Measurements from ENCODE around the gene C1orf159. TPM values are rescaled to one million over a fixed set of nuclear protein-coding genes. Genes with fewer than 3 reads are reported as not detected.

Gene C1orf159
- total RNA-seq, 1 donor from 2014 or later: 18.6 TPM

GRCh38 chr1:1053682-1054081 is 62.2 kb downstream of the C1orf159 start:
- no peak for DNase-seq (ENCODE audit: low spot score)

- DNase-seq (ENCODE audit: low spot score): no peak
These were observed 62.9 kb downstream of the C1orf159 start for GRCh38 chr1:1053022-1053421.

- no peak for DNase-seq (ENCODE audit: low spot score)
These were observed 63.7 kb downstream of the C1orf159 start for GRCh38 chr1:1052003-1052840.

- DNase-seq (ENCODE audit: low spot score): no peak
These were observed 64.6 kb downstream of the C1orf159 start for GRCh38 chr1:1051127-1051810.

- DNase-seq (ENCODE audit: low spot score): peak; percentile 61
These were observed 65.3 kb downstream of the C1orf159 start for GRCh38 chr1:1050577-1051052.

GRCh38 chr1:1049318-1050165 is 66.3 kb downstream of the C1orf159 start:
- no peak for DNase-seq (ENCODE audit: low spot score)

GRCh38 chr1:1048765-1049164 is 67.1 kb downstream of the C1orf159 start:
- DNase-seq (ENCODE audit: low spot score): peak; percentile 58

- no peak for DNase-seq (ENCODE audit: low spot score)
These were observed 67.9 kb downstream of the C1orf159 start for GRCh38 chr1:1047963-1048362.

GRCh38 chr1:1047407-1047806 is 68.5 kb downstream of the C1orf159 start:
- no peak for DNase-seq (ENCODE audit: low spot score)

GRCh38 chr1:1046767-1047166 is 69.1 kb downstream of the C1orf159 start:
- DNase-seq (ENCODE audit: low spot score): no peak

GRCh38 chr1:1046243-1046642 is 69.6 kb downstream of the C1orf159 start:
- DNase-seq (ENCODE audit: low spot score): no peak

GRCh38 chr1:1045129-1045528 is 70.8 kb downstream of the C1orf159 start:
- DNase-seq (ENCODE audit: low spot score): no peak

GRCh38 chr1:1044455-1045078 is 71.3 kb downstream of the C1orf159 start:
- DNase-seq (ENCODE audit: low spot score): no peak

GRCh38 chr1:1043921-1044320 is 72.0 kb downstream of the C1orf159 start:
- DNase-seq (ENCODE audit: low spot score): no peak

GRCh38 chr1:1043411-1043810 is 72.5 kb downstream of the C1orf159 start:
- no peak for DNase-seq (ENCODE audit: low spot score)

GRCh38 chr1:1042835-1043234 is 73.1 kb downstream of the C1orf159 start:
- DNase-seq (ENCODE audit: low spot score): no peak

GRCh38 chr1:1041873-1042272 is 74.0 kb downstream of the C1orf159 start:
- DNase-seq (ENCODE audit: low spot score): no peak

GRCh38 chr1:1041092-1041523 is 74.8 kb downstream of the C1orf159 start:
- no peak for DNase-seq (ENCODE audit: low spot score)

GRCh38 chr1:1040004-1040991 is 75.6 kb downstream of the C1orf159 start:
- peak; percentile 72 for DNase-seq (ENCODE audit: low spot score)
